T-helper 1 cell (primary cell): ENCODE measurements around the gene SLC26A5.
"Not testable (repeated sequence)": the region's sequence is repeated elsewhere in the genome, so short reads cannot be mapped to it uniquely, and the experiment has no call there.

ENCODE experiments used
- DNase-seq, 5 donors: peaks; one replicate each; pipeline ENCODE4 v3.0.0-alpha.2; 2012 to 2020

SLC26A5 gene

GRCh38 chr7:103405789-103406613 lies 40.0 kb downstream of the SLC26A5 start:
- not testable (repeated sequence) for DNase-seq

GRCh38 chr7:103399687-103400086 lies 46.3 kb downstream of the SLC26A5 start:
- not testable (repeated sequence) for DNase-seq

- DNase-seq: no peak
These were observed 47.4 kb downstream of the SLC26A5 start for GRCh38 chr7:103398483-103399127.

DNA sequence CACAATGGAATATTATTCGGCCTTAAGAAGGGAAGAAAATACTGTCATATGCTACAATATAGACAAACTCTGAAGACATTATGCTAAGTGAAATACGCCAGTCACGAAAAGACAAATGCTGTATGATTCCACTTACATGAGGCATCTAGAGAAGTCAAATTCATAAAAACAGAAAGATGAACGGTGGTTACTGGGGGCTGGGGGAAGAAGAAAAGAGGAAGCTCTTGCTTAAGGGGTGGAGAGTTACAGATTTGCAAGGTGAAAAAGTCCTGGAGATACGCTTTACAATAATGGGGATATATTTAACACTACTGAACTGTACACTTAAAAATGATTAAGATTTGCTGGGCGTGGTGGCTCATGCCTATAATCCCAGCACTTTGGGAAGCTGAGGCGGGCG lies 49.5 kb downstream of the SLC26A5 start:
- DNase-seq: no peak

GRCh38 chr7:103395071-103395470 lies 50.9 kb downstream of the SLC26A5 start:
- no peak for DNase-seq

DNA sequence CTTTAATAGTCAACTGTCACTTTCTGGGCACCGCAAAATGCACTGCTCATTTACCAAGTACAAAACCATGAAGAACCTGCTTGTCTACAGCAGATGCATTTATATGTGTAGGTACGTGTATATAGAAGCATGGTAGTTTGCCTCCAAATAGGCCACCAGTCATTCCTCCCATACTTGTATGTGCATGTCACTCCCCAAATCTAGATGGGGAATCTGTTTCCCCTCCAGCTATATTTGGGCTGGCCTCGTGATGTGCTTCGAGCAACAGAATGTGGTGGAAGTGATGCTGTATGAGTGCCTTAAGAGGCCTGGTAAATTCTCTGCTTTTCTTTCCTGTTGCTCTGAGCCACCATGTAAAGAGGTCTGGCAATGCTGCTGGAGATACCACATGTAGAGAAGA lies 51.4 kb downstream of the SLC26A5 start:
- no peak for DNase-seq

- DNase-seq: no peak
These were observed 54.0 kb downstream of the SLC26A5 start for GRCh38 chr7:103391976-103392375.

DNA sequence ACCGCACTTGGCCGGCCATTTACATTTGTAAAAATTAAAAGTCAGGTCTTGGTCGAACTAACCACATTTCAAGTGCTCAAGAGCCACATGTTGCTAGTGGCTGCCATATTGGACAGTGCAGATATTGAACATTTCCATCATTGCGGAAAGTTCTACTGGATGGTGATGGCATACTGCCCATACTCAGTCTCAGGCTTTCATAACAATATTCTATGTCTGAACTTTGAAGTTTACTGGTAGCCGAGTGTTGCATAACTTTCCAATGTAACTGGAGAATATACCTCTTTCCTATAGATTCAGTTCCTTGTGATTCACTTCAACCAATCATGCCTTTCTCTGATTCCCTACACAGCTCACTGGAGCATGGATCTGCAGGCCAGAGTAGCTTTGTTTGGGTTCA lies 54.9 kb downstream of the SLC26A5 start:
- DNase-seq: no peak

DNA sequence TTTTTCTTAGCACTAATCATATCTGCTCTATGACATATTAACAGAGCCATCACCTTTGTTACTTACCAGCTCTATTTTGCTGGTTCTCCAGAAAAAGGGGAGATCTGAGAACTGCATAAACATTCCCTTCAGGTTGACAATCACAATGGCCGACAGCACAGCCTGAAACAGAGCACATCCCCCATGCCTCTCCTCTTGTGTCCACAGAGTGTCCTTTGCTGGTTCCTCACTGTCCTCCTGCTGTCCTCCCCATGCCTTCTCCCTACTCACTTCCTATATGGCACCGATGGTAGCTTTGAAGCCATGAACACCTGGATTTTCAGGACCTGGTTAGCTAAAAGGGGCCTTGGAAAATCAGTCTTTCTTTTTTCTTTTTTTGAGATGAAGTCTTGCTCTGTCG lies 56.7 kb downstream of the SLC26A5 start:
- DNase-seq: no peak

GRCh38 chr7:103388469-103389140 lies 57.4 kb downstream of the SLC26A5 start:
- no peak for DNase-seq

GRCh38 chr7:103387242-103387641 lies 58.8 kb downstream of the SLC26A5 start:
- no peak for DNase-seq

- DNase-seq: no peak
These were observed 64.0 kb downstream of the SLC26A5 start for GRCh38 chr7:103382032-103382402.

- DNase-seq: no peak
These were observed 64.6 kb downstream of the SLC26A5 start for GRCh38 chr7:103381280-103382031.

- no peak for DNase-seq
These were observed 65.4 kb downstream of the SLC26A5 start for GRCh38 chr7:103380395-103381191.

- DNase-seq: no peak
These were observed 66.6 kb downstream of the SLC26A5 start for GRCh38 chr7:103379270-103379975.

- no peak for DNase-seq
These were observed 72.0 kb downstream of the SLC26A5 start for GRCh38 chr7:103373866-103374643.

- DNase-seq: no peak
These were observed 76.6 kb downstream of the SLC26A5 start for GRCh38 chr7:103369432-103369831.

DNA sequence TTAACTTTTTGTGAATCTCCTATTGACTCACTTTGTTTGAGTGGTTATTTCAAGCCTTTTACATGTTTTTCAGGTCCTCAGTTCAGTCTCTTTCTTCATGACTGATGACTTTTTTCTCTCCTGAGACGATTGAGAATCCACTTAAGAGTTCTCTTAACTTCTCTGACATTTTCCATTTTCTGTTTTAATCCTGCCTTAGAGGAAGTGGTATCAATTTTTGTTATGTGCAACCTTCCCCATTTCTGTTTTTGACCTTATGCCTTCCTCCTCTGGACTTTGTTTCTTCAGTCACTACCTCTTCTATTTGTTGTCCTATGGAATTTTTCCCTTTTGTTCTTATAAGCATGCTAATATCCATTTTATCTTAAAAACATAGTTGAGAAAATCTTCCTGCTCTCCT lies 96.2 kb downstream of the SLC26A5 start:
- no peak for DNase-seq

- DNase-seq: no peak
These were observed 97.0 kb downstream of the SLC26A5 start for GRCh38 chr7:103348959-103349358.

GRCh38 chr7:103348452-103348851 lies 97.6 kb downstream of the SLC26A5 start:
- no peak for DNase-seq
